Activated B cell treated with CpG ODN at 0.5 μM for 24 hours (primary cell): Measurements from ENCODE around the gene HOXD9. TPM values are rescaled to one million over a fixed set of nuclear protein-coding genes. Genes with fewer than 3 reads are reported as not detected.

Experiments used
- ATAC-seq: fragments of 200-7000 bp; cut with Tn5 transposase; one replicate; pipeline ENCODE4 v1.10.0; 2021; ENCODE audit warnings: low read depth, mild to moderate bottlenecking, moderate library complexity
- CTCF ChIA-PET: fragments of 350-600 bp; sonication (Branson Sonifier 250); formaldehyde crosslinking; loops from one replicate; lab custom pipeline; 2021; ENCODE audit warnings: antibody characterized with exemption; lab: Charles Lee
- POLR2A ChIA-PET: fragments of 350-600 bp; sonication (Branson Sonifier 250); formaldehyde crosslinking; loops from one replicate; lab custom pipeline; 2021; ENCODE audit warnings: antibody characterized with exemption; lab: Charles Lee
- DNase-seq: peaks from one replicate; pipeline ENCODE4 v3.0.0; 2022
- H3K27ac Mint-ChIP-seq: one replicate; pipeline ENCODE4 v1.8.0; 2020; ENCODE audit warnings: mixed read lengths
- H3K27me3 Mint-ChIP-seq: one replicate; pipeline ENCODE4 v1.8.0; 2021; ENCODE audit warnings: mixed read lengths
- H3K36me3 Mint-ChIP-seq: one replicate; pipeline ENCODE4 v1.8.0; 2021; ENCODE audit warnings: low read depth, mixed read lengths
- H3K4me1 Mint-ChIP-seq: one replicate; pipeline ENCODE4 v1.8.0; 2021; ENCODE audit warnings: mixed read lengths
- H3K4me3 Mint-ChIP-seq: one replicate; pipeline ENCODE4 v1.8.0; 2020; ENCODE audit warnings: mild to moderate bottlenecking, mixed read lengths
- H3K9me3 Mint-ChIP-seq: one replicate; pipeline ENCODE4 v1.8.0; 2020; ENCODE audit warnings: mixed read lengths
- CTCF ChIP-seq: fragments of 200-600 bp; IDR thresholded peaks from one replicate; pipeline ENCODE4 v1.8.0; 2022; ENCODE audit warnings: antibody characterized with exemption, mild to moderate bottlenecking
- intact Hi-C: fragments of 100-400 bp; cut with micrococcal nuclease; formaldehyde crosslinking; loops from one replicate; pipeline ENCODE4 v1.15.1; 2024
- total RNA-seq: library from RNA; stranded (reverse); gene quantifications from 2 replicates; pipeline ENCODE4 v1.2.3, GENCODE V29; 2022

Gene HOXD9
- total RNA-seq, 1 donor from 2014 or later = not detected

GRCh38 chr2:176105078-176105729 is 17.3 kb upstream of the HOXD9 start:
- H3K4me1 Mint-ChIP-seq = peaks cover 15% of the 10 kb centered on the region
- H3K36me3 Mint-ChIP-seq = no peaks in the 10 kb centered on the region
- ChIA-PET CTCF (interaction anchor here (1.5 kb wide), 1 partner anchor 9 kb away, joined by 5 read pairs; no protein-coding TSS in a partner anchor), POLR2A (interaction anchor here (0.6 kb wide), 1 partner anchor 49 kb away, joined by 3 read pairs; no protein-coding TSS in a partner anchor)
- H3K27ac Mint-ChIP-seq = no peak overlapping the region
- DNase-seq (no peak), ATAC-seq (no peak)
- peak overlapping the region; percentile 7 for H3K4me3 Mint-ChIP-seq
- intact Hi-C loops = no loop called here
- TF ChIP-seq CTCF = no peak
- peaks cover 3% of the 10 kb centered on the region for H3K9me3 Mint-ChIP-seq
- H3K27me3 Mint-ChIP-seq = peaks cover 74% of the 10 kb centered on the region

GRCh38 chr2:176105730-176106580 is 16.6 kb upstream of the HOXD9 start:
- TF ChIP-seq CTCF = no peak
- DNase-seq (no peak), ATAC-seq (no peak)
- Mint-ChIP-seq H3K36me3 (no peaks in the 10 kb centered on the region), H3K27me3 (peaks cover 74% of the 10 kb centered on the region), H3K27ac (peak overlapping the region; percentile 9), H3K4me1 (peaks cover 15% of the 10 kb centered on the region), H3K4me3 (peak overlapping the region; percentile 59), H3K9me3 (peaks cover 3% of the 10 kb centered on the region)
- CTCF ChIA-PET = interaction anchor here (1.5 kb wide), 1 partner anchor 9 kb away, joined by 5 read pairs; no protein-coding TSS in a partner anchor
- intact Hi-C loops = no loop called here
- POLR2A ChIA-PET = interaction anchor here (0.6 kb wide), 1 partner anchor 20 kb away, joined by 3 read pairs; no protein-coding TSS in a partner anchor

GRCh38 chr2:176106581-176107539 is 15.7 kb upstream of the HOXD9 start, which contains the start of gene HOXD11:
TSS of gene HOXD11 (plus strand) at chr2:176107280. CDS start at chr2:176107356, 76 bp downstream.
- POLR2A ChIA-PET = no interaction called here
- no peak for ATAC-seq
- no peak for DNase-seq
- no peak for TF ChIP-seq CTCF
- Mint-ChIP-seq H3K27ac (peak within 1 kb of the TSS; percentile 9), H3K36me3 (no peaks in the 10 kb centered on the region), H3K4me3 (peak within 1 kb of the TSS; percentile 59), H3K27me3 (peaks cover 72% of the 10 kb centered on the region), H3K4me1 (peaks cover 17% of the 10 kb centered on the region), H3K9me3 (peaks cover 3% of the 10 kb centered on the region)
- intact Hi-C loops = no loop called here
- CTCF ChIA-PET = no interaction called here

- no peak for DNase-seq
- ChIA-PET CTCF (no interaction called here), POLR2A (no interaction called here)
- Mint-ChIP-seq H3K36me3 (no peaks in the 10 kb centered on the region), H3K4me3 (no peak overlapping the region), H3K9me3 (peaks cover 3% of the 10 kb centered on the region), H3K4me1 (peaks cover 17% of the 10 kb centered on the region), H3K27ac (no peak overlapping the region), H3K27me3 (peaks cover 71% of the 10 kb centered on the region)
- intact Hi-C loops = no loop called here
- no peak for TF ChIP-seq CTCF
- no peak for ATAC-seq
Measured at GRCh38 chr2:176107731-176108181, 14.8 kb upstream of the HOXD9 start.
